HG03342 (cell line): ENCODE data around the gene PDP2.

Experiments used
- ATAC-seq: cut with Tn5 transposase; IDR thresholded peaks from one replicate; pipeline ENCODE4 v1.9.1; 2021; ENCODE audit warnings: mild to moderate bottlenecking, moderate library complexity; ENCODE audit not compliant: unreplicated experiment

PDP2 gene

DNA sequence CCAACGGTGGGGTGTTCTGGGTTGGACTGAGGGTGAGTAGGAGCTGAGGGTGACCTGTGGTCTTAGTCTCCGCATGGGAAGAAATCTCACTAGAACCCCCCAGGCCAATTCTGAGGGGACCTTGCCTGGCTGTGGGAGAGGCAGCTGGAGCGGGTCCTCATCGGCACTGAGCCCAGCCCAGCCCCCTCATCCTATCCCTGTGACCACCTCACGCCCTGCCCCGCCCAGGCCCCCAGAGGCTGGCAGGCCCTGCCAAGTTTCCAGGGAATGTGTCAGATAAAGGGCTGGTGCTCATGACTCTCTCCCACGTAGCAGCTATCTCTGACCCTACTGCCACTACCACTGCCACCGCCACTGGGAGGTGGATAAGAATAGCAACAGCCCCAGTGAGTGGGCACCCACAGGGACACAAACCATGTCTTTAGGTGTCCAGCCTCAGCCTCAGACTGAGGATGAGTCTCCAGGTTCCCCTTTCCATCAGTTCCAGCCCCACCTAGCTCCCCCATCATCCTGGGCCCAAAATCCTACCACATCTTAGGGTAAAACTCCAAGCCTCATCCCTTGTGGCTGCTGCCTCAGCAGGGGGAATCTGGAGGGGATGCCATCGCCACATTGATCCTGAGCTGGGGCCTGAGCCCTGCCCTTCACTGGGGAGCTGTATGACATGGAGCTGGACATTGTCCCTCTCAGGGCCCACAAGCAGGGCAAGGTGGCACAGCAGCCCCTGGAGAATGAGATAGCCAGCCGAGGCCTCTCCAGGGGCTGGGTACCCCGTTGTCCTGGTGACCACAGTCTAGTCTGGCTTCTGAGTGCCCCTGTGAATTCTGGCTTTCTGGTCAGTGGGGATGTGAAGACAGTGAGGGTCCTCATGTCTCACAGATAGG is 23.5 kb downstream of the PDP2 start:
- no peak for ATAC-seq

- no peak for ATAC-seq
Measured at GRCh38 chr16:66904428-66904845, 24.1 kb downstream of the PDP2 start.

GRCh38 chr16:66904846-66905632 is 24.7 kb downstream of the PDP2 start:
- no peak for ATAC-seq

DNA sequence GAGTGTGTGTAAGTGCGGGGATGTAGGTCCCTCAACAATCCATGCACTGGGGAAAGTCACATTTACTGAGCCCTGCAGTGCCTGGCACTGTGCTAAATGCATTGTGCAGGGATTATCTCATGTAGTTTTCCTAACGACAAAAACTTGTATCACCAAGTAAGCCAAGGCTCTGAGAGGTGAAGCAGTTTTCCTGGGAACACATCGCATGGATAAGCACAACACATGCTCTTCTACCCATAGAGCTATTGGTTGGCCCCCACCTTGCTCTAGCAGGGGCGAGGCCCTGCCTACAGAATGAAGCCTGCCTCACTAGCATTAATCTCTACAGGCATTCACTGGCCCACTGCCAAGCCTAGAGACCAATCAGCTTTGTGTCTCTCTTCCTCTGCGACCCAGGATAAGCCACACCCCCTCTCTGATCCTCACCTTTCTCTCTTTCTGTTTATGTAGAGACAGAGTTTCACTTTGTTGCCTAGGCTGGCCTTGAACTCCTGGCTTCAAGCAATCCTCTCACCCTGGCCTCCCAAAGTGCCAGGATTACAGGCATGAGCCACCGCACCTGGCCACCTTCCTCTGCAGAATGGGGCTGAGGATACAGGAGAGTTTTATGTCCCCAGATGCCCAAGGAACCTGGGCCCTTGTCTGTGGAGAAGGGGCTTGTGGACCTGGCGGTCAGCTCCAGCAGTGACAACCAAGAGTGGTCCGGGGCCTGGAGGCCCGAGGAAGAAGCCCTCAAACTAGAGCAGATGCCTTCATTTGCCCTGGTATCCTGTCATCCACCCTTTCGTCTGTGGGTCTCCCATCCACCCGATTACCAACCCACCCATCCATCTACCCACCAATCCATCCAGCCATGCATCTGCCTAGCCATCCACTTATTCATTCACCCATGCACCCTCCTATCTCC is 25.6 kb downstream of the PDP2 start:
- ATAC-seq: no peak

DNA sequence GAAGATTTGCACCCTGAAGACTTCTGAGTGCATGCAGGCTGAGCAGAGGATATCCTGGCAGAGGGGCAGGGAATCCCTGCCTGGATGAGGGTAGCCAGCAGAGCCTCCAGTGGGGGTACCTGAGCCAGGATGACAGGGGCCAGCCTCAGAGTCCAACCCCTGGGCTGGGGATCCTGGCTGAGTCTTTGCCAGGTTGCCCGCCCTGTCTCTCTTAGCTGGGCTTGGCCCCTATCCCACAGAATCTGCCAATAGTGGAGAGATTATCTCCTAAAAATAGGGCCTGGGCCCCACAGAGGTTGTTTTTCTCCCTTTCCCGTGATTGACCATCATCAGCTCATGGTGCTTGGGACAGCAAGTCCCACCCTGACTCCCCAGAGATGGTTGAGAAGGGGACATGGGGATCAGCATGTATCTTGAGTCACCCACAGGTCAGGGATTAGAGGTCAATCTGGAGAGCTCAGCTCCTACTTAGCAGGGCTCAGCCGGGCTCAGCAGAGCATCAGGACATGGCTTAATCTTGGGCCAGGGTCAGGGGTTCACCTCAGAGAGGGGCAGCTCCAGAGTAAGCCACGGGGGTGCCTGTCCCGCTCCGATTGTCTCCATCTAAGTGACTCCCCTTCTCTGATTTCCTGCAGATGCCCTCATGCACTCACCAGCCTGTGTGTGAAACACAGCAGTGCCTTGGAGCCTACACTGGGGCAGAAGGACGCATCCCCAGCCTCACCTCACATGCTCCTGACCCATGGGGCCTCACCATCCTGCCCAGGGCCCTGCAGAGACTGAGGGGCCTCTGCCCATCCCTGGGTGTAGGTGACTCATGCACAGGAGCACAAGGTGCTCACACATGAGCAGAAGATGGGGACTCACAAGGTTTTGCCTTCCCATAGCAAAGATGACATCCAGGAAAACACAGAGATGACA is 26.9 kb downstream of the PDP2 start:
- ATAC-seq: no peak

GRCh38 chr16:66908116-66908515 is 27.8 kb downstream of the PDP2 start:
- no peak for ATAC-seq

GRCh38 chr16:66908762-66909559 is 28.6 kb downstream of the PDP2 start:
- no peak for ATAC-seq

- no peak for ATAC-seq
Measured at GRCh38 chr16:66910175-66910940, 30.0 kb downstream of the PDP2 start.

DNA sequence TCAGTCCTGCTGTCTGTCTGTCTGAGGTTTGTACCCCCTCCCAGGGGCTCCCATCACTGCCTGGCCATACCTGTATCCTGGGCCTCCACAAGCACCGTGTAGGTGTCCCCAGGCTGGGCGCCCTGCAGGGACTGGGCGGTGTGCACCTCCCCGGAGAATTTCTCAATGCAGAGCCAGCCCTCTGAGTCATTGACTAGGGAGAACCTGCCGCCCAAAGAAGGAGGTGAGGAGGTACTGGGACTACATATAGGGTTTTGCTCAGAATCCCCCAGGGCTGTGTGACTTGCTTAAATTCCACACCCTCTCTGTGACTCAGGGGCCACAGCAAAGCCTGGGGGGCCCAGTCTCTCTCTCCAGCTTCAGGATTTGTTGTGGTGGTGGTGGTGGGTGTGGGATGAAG is 30.8 kb downstream of the PDP2 start:
- no peak for ATAC-seq

GRCh38 chr16:66911801-66912200 is 31.5 kb downstream of the PDP2 start:
- ATAC-seq: no peak

DNA sequence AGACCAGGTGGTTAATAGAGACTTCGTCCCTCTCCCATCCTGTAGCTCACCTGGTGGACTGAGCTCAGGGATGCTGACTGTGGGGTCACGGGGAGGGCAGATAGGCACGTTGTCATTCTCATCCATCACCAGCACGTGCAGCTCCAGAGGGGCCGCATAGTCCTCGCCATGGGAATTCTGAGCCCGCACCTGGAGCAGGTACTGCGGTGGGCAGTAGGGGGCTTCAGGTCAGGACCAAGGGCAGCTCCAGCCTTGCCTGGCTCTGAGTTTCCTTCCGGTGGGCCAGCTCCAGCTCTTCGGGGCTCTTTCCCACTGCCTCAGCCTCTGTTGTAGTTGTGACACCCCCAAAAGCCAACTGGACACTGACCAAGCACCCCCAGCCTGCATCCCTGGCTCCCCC is 32.8 kb downstream of the PDP2 start:
- no peak for ATAC-seq

- no peak for ATAC-seq
Measured at GRCh38 chr16:66913711-66914110, 33.4 kb downstream of the PDP2 start.

DNA sequence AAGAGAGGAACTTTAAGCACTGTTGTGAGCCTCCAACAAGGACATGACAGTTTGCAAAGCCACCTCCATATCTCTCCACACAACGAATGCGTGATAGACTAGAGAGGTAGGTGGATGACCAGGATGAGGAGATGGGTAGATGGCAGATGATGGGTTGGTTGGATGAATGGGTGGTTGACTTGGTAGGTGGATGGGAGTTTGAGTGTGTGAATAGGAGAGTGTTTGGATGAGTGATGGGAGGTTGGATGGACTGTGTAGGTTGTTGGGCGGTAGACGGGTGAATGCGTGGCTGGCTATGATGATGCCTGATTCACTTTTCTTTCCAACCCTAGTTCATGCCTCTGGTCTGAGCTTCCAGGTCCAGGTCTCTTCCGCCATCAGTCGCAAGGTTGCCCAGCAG is 34.2 kb downstream of the PDP2 start:
- ATAC-seq: no peak

DNA sequence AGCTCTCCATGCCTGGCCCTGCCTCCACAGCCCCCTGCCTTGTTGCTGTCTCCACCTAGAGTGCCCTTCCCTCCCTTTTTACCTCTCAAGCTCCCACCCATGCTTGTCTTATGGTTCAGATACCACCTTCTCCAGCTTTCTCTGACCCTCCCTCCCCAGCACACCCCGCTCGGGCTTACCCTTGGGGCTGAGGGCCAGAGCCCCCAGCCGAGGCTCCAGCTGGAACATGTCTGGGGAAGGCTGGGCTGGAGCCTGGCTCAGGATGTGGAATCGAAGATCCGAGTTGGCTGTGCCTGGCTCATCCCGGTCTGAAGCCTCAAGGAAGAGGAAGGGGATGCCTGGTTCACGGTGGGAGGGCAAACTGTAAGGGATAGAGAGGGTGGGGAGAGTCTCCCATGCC is 34.7 kb downstream of the PDP2 start:
- no peak for ATAC-seq

GRCh38 chr16:66916518-66916917 is 36.2 kb downstream of the PDP2 start:
- ATAC-seq: no peak

- ATAC-seq: no peak
Measured at GRCh38 chr16:66917741-66918140, 37.4 kb downstream of the PDP2 start.

- ATAC-seq: no peak
Measured at GRCh38 chr16:66918355-66918754, 38.0 kb downstream of the PDP2 start.

- ATAC-seq: no peak
Measured at GRCh38 chr16:66918803-66919568, 38.7 kb downstream of the PDP2 start, which contains the start of gene CDH16. Gene CDH16 (minus strand): TSS chr16:66918885. CDS start chr16:66918065, 820 bp downstream.
